ENCODE data around the gene SERPIND1.
A peak's percentile ranks its signal among the peaks of the same experiment; 100 is the strongest.

SERPIND1 gene

GRCh38 chr22:20783844-20784723 lies 10.2 kb downstream of the SERPIND1 start:
- Histone ChIP-seq H3K27ac (no peak overlapping the region), H3K27me3 (ENCODE audit: insufficient read depth, low read depth, severe bottlenecking) (no peaks in the 10 kb centered on the region), H3K9me3 (ENCODE audit: severe bottlenecking) (no peaks in the 10 kb centered on the region), H3K4me3 (ENCODE audit: low read depth, low read length) (no peak overlapping the region), H3K36me3 (peaks cover 25% of the 10 kb centered on the region)
- DNase-seq: peak; percentile 58
- TF ChIP-seq CTCF (IDR thresholded peaks at IDR 0.05; ENCODE audit: low read depth, low read length): peak; percentile 74

GRCh38 chr22:20785415-20785814 lies 11.5 kb downstream of the SERPIND1 start:
- DNase-seq: no peak
- H3K27me3 ChIP-seq (ENCODE audit: insufficient read depth, low read depth, severe bottlenecking): no peaks in the 10 kb centered on the region

GRCh38 chr22:20786048-20786447 lies 12.1 kb downstream of the SERPIND1 start:
- no peaks in the 10 kb centered on the region for H3K27me3 ChIP-seq (ENCODE audit: insufficient read depth, low read depth, severe bottlenecking)
- H3K36me3 ChIP-seq: peaks cover 32% of the 10 kb centered on the region
- DNase-seq: no peak
- TF ChIP-seq CTCF (IDR thresholded peaks at IDR 0.05; ENCODE audit: low read depth, low read length): no peak
- no peaks in the 10 kb centered on the region for H3K9me3 ChIP-seq (ENCODE audit: severe bottlenecking)
- H3K27ac ChIP-seq: no peak overlapping the region
- no peak overlapping the region for H3K4me3 ChIP-seq (ENCODE audit: low read depth, low read length)

More at GRCh38 chr22:20785415-20785814, 11.5 kb downstream of the SERPIND1 start:
- no peaks in the 10 kb centered on the region for H3K9me3 ChIP-seq (ENCODE audit: severe bottlenecking)
- no peak for TF ChIP-seq CTCF (IDR thresholded peaks at IDR 0.05; ENCODE audit: low read depth, low read length)
- no peak overlapping the region for H3K4me3 ChIP-seq (ENCODE audit: low read depth, low read length)
- peaks cover 28% of the 10 kb centered on the region for H3K36me3 ChIP-seq
- H3K27ac ChIP-seq: no peak overlapping the region

DNA sequence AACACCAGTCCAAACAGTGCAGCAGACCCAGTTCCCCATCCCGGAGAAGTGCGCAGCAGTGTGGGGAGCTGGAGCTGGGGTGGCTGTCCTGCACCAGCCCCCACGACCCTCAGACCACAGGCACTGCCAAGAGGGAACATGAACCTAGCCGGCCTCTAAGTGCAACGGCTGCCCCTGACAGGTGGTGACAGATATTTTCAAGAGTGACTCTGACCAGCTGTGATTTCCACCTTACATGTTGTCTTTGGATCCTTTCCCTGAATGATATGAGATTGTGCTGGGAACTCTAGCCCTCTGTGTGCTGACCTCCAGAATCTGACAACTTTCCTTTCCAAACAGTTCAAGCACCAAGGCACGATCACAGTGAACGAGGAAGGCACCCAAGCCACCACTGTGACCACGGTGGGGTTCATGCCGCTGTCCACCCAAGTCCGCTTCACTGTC lies 12.6 kb downstream of the SERPIND1 start:
- Histone ChIP-seq H3K36me3 (peaks cover 38% of the 10 kb centered on the region), H3K27ac (no peak overlapping the region), H3K27me3 (ENCODE audit: insufficient read depth, low read depth, severe bottlenecking) (no peaks in the 10 kb centered on the region), H3K9me3 (ENCODE audit: severe bottlenecking) (no peaks in the 10 kb centered on the region), H3K4me3 (ENCODE audit: low read depth, low read length) (no peak overlapping the region)
- no peak for TF ChIP-seq CTCF (IDR thresholded peaks at IDR 0.05; ENCODE audit: low read depth, low read length)
- DNase-seq: no peak

DNA sequence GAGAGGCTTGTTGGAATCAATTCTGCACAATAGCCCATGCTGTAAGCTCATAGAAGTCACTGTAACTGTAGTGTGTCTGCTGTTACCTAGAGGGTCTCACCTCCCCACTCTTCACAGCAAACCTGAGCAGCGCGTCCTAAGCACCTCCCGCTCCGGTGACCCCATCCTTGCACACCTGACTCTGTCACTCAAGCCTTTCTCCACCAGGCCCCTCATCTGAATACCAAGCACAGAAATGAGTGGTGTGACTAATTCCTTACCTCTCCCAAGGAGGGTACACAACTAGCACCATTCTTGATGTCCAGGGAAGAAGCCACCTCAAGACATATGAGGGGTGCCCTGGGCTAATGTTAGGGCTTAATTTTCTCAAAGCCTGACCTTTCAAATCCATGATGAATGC lies 13.3 kb downstream of the SERPIND1 start:
- no peak for DNase-seq
- Histone ChIP-seq H3K4me3 (ENCODE audit: low read depth, low read length) (no peak overlapping the region), H3K9me3 (ENCODE audit: severe bottlenecking) (no peaks in the 10 kb centered on the region), H3K36me3 (peaks cover 44% of the 10 kb centered on the region), H3K27ac (no peak overlapping the region), H3K27me3 (ENCODE audit: insufficient read depth, low read depth, severe bottlenecking) (no peaks in the 10 kb centered on the region)
- no peak for TF ChIP-seq CTCF (IDR thresholded peaks at IDR 0.05; ENCODE audit: low read depth, low read length)
